Measurements from ENCODE around the gene PPP6R3.

The PPP6R3 gene

DNA sequence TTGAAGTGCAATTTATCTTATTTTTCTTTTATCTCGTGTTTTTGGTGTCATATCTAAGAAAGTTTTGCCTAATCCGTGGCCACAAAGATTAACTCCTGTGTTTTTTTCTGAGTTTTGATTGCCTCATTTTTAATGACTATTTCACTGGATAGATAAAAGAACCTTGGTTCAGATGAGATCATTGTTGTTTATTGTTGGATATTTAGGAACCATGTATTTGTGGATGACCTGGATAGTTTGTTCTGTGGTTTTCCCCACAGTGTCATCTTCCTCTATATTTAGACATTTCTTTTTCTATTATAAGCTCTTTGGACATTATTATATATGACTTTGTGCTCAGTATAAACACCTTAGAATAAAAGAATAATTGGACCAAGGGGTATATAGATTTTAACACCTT, 37.2 kb downstream of the PPP6R3 start:
- no peak for DNase-seq

DNA sequence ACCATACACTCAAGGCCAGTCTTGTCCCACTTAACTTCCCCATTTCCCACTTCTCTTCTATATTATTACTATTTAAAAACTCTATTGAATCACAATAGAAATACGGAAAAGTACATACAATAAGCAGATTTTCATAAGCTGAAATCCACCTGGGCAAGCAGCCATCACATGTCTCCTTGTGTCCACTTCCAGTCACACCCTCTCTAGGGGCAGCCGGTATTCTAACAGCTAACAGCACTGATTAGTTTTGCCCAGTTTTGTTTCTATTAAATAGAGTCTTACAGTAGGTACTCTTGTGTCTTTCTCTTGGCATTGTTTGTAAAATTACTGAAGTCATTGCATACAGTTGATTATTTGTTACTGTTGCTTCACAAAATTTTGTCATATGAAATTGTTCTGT, 37.8 kb downstream of the PPP6R3 start:
- no peak for DNase-seq

- no peak for DNase-seq
Measured at GRCh38 chr11:68498903-68499883, 38.6 kb downstream of the PPP6R3 start.

DNA sequence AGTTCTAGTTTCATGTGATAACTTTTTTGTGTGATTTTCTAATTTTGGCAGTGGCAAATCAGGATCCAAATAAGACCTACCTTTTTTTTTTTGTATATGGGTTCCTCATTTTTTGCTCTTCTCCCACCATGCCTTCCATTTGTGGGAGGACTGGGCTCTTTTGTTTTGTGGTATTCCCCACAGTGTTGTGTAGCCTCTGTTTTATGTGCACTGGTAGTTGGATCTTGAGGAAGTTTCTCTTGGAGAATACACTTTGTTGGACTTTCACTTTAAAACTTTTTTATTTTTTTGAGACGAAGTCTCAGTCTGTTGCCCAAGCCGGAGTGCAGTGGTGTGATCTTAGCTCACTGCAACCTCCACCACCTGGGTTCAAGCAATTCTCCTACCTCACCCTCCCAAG, 39.7 kb downstream of the PPP6R3 start:
- no peak for DNase-seq

GRCh38 chr11:68501813-68502212, 41.3 kb downstream of the PPP6R3 start:
- DNase-seq = no peak

GRCh38 chr11:68503251-68503687, 42.7 kb downstream of the PPP6R3 start:
- DNase-seq = no peak

DNA sequence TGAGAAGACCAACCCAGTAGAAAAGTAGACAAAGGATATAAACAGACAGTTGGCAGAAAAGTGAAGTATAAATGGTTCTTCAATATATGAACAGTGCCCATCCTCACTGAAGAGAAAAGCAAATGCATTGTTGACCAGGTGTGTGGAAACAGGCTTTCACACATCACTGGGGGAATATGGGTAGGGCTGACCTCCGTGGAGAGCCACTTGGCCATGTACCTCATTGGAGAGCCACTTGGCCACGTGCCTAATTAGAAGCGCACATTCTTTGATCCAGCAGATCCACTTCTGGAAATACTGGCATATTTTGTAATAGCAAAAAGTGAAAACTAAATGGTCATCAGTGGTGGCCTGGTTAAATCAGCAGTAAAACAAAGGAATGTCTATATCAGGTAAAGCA, 43.2 kb downstream of the PPP6R3 start:
- DNase-seq = no peak

DNA sequence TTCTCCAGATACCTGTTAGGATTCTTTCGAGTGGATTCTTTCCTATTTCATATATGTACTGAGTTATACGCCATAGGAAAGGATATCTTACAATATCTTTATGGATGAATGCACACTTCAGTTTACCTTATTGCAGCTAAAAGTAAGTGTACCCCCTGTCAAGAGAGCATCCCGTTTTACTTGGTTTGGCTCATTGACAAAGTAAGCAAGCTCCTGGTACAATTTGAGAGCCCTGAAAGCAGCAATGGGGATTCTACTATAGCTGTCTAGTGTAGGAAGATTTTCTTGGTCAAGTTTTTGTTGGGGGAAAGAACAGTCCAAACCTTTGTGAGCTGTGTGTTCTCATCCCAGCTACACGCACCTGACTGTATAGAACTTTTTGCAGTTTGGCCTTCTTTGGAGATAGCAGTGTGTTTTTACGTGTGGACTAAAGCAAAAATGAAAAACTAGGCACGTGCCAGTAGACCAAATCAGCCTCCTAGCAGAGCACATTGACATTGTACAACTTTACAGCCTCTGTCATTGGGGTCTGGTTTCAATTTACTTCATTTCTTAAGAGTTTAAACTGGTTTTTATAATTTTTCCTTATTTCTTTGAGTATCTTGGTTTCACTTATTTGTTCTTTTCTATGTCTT, 44.0 kb downstream of the PPP6R3 start:
- no peak for DNase-seq

DNA sequence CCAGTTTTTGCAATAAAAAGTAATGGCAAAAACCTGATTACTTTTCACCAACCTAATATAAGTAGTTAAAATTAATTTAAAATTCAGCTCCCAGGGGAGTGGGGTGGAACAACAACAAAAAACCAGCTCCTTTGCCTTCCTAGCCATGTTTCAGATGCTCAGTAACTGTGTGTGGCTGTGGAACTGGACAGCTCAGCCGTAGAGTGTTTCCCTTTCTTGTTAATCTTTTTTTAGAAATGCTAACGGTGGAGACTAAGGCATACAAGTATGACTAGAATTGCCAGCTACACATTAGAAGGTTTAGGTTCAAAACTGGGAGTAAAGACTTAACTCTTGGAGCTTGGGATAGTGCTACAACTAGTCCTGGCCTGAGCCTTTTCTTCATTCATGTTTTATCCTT, 45.0 kb downstream of the PPP6R3 start:
- no peak for DNase-seq

GRCh38 chr11:68506908-68507307, 46.4 kb downstream of the PPP6R3 start:
- DNase-seq = no peak

GRCh38 chr11:68508425-68508824, 47.9 kb downstream of the PPP6R3 start:
- DNase-seq = no peak

DNA sequence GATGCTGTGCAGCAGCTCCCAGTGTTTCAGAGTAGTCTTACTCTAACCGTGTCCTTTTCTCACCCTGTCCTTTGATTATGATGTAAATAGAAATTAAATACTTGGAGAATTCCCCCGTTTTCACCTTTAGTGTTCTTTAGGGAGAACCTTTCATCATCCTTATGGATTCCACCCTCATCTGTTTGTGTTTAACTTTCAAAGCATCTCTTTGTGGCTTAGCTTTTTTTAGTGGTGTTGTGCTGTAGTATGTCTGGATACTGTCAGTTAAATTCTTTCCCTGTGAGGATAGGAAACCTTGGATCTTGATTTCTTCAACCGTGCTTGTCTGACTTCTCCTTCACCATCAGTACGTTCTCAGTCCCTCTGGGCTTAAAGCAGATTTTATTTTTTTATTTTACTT, 48.5 kb downstream of the PPP6R3 start:
- DNase-seq = no peak

GRCh38 chr11:68513930-68514487, 53.5 kb downstream of the PPP6R3 start:
- DNase-seq = no peak

DNA sequence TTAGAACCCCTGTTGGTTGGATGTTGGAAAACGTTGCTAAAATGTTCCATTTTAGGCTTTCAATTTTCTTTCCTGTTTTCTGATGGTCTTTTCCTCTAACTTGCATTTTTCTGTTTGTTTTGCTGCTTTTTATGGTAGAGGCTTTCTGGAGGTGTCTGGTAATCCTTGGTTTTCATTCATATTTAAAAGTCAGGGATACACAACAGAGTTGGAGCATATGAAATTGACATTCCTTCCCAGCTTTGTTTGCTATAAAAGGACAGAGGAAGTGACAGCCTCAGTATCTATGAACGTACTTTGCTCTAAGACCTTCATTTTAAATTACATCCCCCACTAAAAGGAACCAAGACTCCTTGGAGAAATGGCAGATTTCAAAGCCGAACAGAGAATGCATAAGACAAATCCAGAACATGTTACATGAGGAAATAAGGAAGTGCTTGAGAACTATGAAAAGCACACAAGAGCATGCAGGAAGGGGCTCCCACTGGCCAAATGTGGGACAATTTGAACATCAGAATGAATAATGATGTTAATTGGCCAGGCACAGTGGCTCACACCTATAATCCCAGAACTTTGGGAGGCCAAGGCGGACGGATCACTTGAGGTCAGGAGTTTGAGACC, 56.7 kb downstream of the PPP6R3 start:
- no peak for DNase-seq

DNA sequence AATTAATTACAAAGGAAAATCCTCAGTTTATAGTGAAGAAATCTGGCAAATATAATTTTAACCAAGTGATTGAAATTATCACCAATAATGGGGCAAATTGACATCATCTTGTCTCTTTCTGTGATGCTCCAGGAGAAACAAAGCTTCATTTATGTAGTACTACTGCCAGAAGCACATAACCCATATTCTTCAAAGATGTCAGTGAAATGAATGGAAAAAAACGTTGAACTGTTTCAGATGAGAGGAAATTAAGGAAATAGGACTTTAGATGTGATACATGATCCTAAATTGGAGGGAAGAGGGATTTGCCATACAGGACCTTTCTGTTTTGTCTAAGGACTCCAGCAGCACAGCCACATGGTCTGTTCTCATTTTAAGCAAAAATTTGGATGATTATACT, 57.6 kb downstream of the PPP6R3 start:
- DNase-seq = no peak

- no peak for DNase-seq
Measured at GRCh38 chr11:68521969-68522652, 61.6 kb downstream of the PPP6R3 start.

- DNase-seq = no peak
Measured at GRCh38 chr11:68523033-68523432, 62.5 kb downstream of the PPP6R3 start.

DNA sequence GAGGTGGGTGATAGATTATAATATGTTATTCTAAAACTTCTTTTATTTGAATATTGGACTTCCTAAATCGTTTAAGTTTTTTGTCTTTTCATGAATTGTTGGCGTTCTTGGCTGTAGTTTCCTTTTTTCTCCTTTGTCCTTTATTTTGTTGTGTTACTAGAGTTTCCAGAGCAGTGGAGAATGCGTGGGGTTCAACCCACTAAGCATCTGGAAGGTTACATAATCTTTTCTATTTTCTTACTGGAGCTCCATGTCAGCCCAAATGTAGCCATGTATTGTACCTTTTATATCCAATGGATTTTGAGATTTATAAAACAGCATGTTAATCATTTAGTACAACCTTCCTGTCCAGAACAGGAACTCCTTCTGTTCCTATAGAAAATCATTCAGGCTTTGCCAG, 63.2 kb downstream of the PPP6R3 start:
- no peak for DNase-seq

- DNase-seq = no peak
Measured at GRCh38 chr11:68524213-68524612, 63.7 kb downstream of the PPP6R3 start.

GRCh38 chr11:68524681-68525080, 64.1 kb downstream of the PPP6R3 start:
- DNase-seq = no peak

DNA sequence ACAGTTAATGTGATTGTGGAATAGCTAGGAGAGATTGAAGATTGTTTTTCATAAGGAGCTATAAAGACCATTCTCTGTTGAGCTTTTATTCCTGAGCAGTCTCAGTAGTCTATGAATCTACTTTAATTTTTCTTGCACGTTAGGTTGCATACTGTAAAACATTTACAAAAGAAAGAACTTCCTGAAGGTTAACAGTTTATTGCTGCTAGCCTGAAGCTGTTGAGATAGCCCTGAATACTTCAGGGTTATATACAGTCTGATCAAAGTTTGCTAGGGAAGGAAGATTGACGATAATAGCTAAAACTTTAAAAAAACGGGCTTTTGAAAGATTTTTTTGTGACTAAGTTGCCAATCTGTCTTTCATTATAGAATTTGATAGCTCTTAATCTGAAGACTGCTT, 64.8 kb downstream of the PPP6R3 start:
- no peak for DNase-seq

GRCh38 chr11:68525930-68526329, 65.4 kb downstream of the PPP6R3 start:
- DNase-seq = no peak

- DNase-seq = no peak
Measured at GRCh38 chr11:68527585-68527984, 67.0 kb downstream of the PPP6R3 start.

Data from 8988T (cell line).